Hippocampal formation (tissue), 2 donors: Measurements from ENCODE around the gene SPACA4.
"Not testable (repeated sequence)": the region's sequence is repeated elsewhere in the genome, so short reads cannot be mapped to it uniquely, and the experiment has no call there.

ENCODE experiments used
- DNase-seq, 2 donors: peaks; one replicate each; lab custom pipeline; 2025; lab: John Stamatoyannopoulos, UW

Gene SPACA4

GRCh38 chr19:48606463-48607358 is at the start of gene SPACA4:
SPACA4 (plus strand) TSS chr19:48606742; CDS start chr19:48606979, 237 bp downstream.
- DNase-seq: no peak

GRCh38 chr19:48556825-48557224 is 49.7 kb upstream of the SPACA4 start:
- DNase-seq: no peak

- no peak for DNase-seq
Observed at GRCh38 chr19:48558018-48558684, 48.4 kb upstream of the SPACA4 start.

GRCh38 chr19:48560095-48560530 is 46.4 kb upstream of the SPACA4 start:
- DNase-seq: no peak

GRCh38 chr19:48561412-48561811 is 45.1 kb upstream of the SPACA4 start:
- no peak for DNase-seq

GRCh38 chr19:48565090-48565489 is 41.5 kb upstream of the SPACA4 start:
- no peak for DNase-seq

- peak; percentile 2 to 15 for DNase-seq
Observed at GRCh38 chr19:48568345-48568886, 38.1 kb upstream of the SPACA4 start.

- no peak for DNase-seq
Observed at GRCh38 chr19:48569814-48570213, 36.7 kb upstream of the SPACA4 start.

GRCh38 chr19:48571378-48572162 is 35.0 kb upstream of the SPACA4 start:
- DNase-seq: no peak

GRCh38 chr19:48573163-48573505 is 33.4 kb upstream of the SPACA4 start:
- no peak for DNase-seq

GRCh38 chr19:48575931-48576622 is 30.5 kb upstream of the SPACA4 start:
- no peak for DNase-seq

- DNase-seq: not testable (repeated sequence)
Observed at GRCh38 chr19:48577908-48578307, 28.6 kb upstream of the SPACA4 start.

GRCh38 chr19:48578891-48579290 is 27.7 kb upstream of the SPACA4 start:
- DNase-seq: no peak

- DNase-seq: no peak
Observed at GRCh38 chr19:48582168-48582567, 24.4 kb upstream of the SPACA4 start.

- no peak for DNase-seq
Observed at GRCh38 chr19:48587387-48587786, 19.2 kb upstream of the SPACA4 start.

GRCh38 chr19:48588670-48589401 is 17.7 kb upstream of the SPACA4 start:
- peak; percentile 61 to 74 for DNase-seq

GRCh38 chr19:48591021-48591420 is 15.5 kb upstream of the SPACA4 start:
- DNase-seq: no peak

- DNase-seq: no peak
Observed at GRCh38 chr19:48595171-48595570, 11.4 kb upstream of the SPACA4 start.

- no peak for DNase-seq
Observed at GRCh38 chr19:48595833-48596232, 10.7 kb upstream of the SPACA4 start.

- DNase-seq: no peak
Observed at GRCh38 chr19:48596237-48596636, 10.3 kb upstream of the SPACA4 start.
